ENCODE data around the gene MYL9.

GRCh38 chr20:36587388-36588070, 46.2 kb downstream of the MYL9 start:
- no peak for TF ChIP-seq POLR2AphosphoS5 (IDR thresholded peaks at IDR 0.05; ENCODE audit: low read depth, low read length)
- TF ChIP-seq, protein P1, sequence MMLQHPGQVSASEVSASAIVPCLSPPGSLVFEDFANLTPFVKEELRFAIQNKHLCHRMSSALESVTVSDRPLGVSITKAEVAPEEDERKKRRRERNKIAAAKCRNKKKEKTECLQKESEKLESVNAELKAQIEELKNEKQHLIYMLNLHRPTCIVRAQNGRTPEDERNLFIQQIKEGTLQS (IDR thresholded peaks at IDR 0.05) = no peak
- no peak for TF ChIP-seq POLR2A (IDR thresholded peaks at IDR 0.05; ENCODE audit: borderline replicate concordance, extremely low read depth, insufficient read depth, insufficient read length)
- TF ChIP-seq MAX (IDR thresholded peaks at IDR 0.05) = no peak
- no peak for TF ChIP-seq SP1 (IDR thresholded peaks at IDR 0.05; ENCODE audit: low read depth)
- no peak for TF ChIP-seq EZH2phosphoT487 (IDR thresholded peaks at IDR 0.05; ENCODE audit: borderline replicate concordance)
- TF ChIP-seq, protein P2, sequence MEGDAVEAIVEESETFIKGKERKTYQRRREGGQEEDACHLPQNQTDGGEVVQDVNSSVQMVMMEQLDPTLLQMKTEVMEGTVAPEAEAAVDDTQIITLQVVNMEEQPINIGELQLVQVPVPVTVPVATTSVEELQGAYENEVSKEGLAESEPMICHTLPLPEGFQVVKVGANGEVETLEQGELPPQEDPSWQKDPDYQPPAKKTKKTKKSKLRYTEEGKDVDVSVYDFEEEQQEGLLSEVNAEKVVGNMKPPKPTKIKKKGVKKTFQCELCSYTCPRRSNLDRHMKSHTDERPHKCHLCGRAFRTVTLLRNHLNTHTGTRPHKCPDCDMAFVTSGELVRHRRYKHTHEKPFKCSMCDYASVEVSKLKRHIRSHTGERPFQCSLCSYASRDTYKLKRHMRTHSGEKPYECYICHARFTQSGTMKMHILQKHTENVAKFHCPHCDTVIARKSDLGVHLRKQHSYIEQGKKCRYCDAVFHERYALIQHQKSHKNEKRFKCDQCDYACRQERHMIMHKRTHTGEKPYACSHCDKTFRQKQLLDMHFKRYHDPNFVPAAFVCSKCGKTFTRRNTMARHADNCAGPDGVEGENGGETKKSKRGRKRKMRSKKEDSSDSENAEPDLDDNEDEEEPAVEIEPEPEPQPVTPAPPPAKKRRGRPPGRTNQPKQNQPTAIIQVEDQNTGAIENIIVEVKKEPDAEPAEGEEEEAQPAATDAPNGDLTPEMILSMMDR (IDR thresholded peaks at IDR 0.05 in 2 of 3, conservative IDR thresholded peaks at IDR 0.05 in 1 of 3; ENCODE audit: borderline replicate concordance in 1 of 3, insufficient read depth in 1 of 3, low read depth in 2 of 3, low read length in 2 of 3) = no peak
- no peak for TF ChIP-seq FOSL1 (IDR thresholded peaks at IDR 0.05; ENCODE audit: low read depth)
- TF ChIP-seq RAD21 (IDR thresholded peaks at IDR 0.05; ENCODE audit: low read depth) = no peak

All from HCT116 (cell line).